Upper lobe of right lung (tissue), 1 donor: ENCODE data around the gene TNFRSF14. TPM values are rescaled to one million over a fixed set of nuclear protein-coding genes. Genes with fewer than 3 reads are reported as not detected.

Experiments
- ATAC-seq: fragments of 200-7000 bp; cut with Tn5 transposase; one replicate; pipeline ENCODE4 v1.9.1; 2020; ENCODE audit warnings: mild to moderate bottlenecking, moderate library complexity
- DNase-seq: peaks from one replicate; pipeline ENCODE4 v3.0.0-alpha.2; 2020
- H3K27ac ChIP-seq: fragments of 200-600 bp; one replicate; pipeline ENCODE4 v1.8.0; 2022
- H3K27me3 ChIP-seq: fragments of 200-600 bp; one replicate; pipeline ENCODE4 v1.8.0; 2022; ENCODE audit warnings: mild to moderate bottlenecking
- H3K36me3 ChIP-seq: fragments of 200-600 bp; one replicate; pipeline ENCODE4 v1.8.0; 2022
- H3K4me1 ChIP-seq: fragments of 200-600 bp; one replicate; pipeline ENCODE4 v1.8.0; 2022
- H3K4me3 ChIP-seq: fragments of 200-600 bp; one replicate; pipeline ENCODE4 v1.8.0; 2022; ENCODE audit warnings: mild to moderate bottlenecking
- H3K9me3 ChIP-seq: fragments of 200-600 bp; one replicate; pipeline ENCODE4 v1.8.0; 2022
- CTCF ChIP-seq: fragments of 200-600 bp; IDR thresholded peaks from one replicate; pipeline ENCODE4 v1.8.0; 2022; ENCODE audit warnings: antibody characterized with exemption
- intact Hi-C: fragments of 100-400 bp; cut with DNase I; formaldehyde crosslinking; loops from one replicate; pipeline ENCODE4 v1.11.0; 2022
- total RNA-seq: library from RNA; stranded (reverse); fragmentation: NEBNext Ultra II Directional; extraction: Animal tissue kit (Norgen Biotek cat#: 25700); gene quantifications from one replicate; pipeline ENCODE4 v1.2.1, GENCODE V29; 2021
- donor health status: DM: no; HTN: yes; CAD: no; lungs with severe emphysema.

Gene TNFRSF14
- total RNA-seq, 1 donor from 2014 or later: 133 TPM

DNA sequence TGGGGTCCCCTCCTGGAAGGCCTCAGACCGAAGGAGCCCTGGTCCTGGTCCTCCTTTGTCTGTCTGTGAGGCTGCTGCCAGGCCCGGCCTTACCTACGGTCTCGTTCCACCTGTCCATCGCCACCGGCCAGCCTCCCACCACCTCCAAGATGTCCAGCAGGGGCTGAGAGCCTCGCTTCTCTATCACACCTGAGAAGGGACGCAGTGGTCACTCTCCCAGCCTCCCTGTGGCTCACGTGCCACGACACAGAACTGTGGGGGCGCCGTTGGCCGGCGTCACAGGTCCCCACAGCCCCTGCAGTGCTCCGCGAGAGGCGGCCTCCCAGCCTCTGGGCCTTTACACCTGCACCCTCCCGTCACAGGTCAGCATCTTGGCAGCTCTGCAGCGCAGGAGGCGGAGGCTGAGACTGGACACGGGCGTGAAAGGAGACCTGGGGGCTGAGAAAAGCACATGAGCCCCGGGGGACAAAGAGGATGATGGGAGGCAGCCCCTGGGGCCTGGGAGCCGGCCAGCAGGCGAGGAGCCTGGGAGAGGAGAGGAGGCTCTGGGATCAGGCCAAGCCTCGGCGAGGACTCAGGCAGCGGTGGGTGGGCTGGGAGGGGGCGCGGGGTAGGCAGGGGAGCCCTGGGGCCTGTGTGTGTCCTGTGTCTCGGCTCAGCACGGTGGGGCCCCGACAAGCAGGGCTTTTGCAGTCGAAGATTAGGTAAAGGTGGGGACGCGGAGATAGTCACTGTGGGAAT, 50.9 kb downstream of the TNFRSF14 start:
- no peaks in the 10 kb centered on the region for H3K36me3 ChIP-seq
- TF ChIP-seq CTCF: no peak
- intact Hi-C loops: no loop called here

GRCh38 chr1:2607641-2608091, 51.5 kb downstream of the TNFRSF14 start:
- intact Hi-C loops: no loop called here
- TF ChIP-seq CTCF: no peak
- Histone ChIP-seq H3K36me3 (no peaks in the 10 kb centered on the region), H3K4me3 (no peak overlapping the region), H3K9me3 (no peaks in the 10 kb centered on the region), H3K27me3 (peaks cover 9% of the 10 kb centered on the region), H3K4me1 (peaks cover 5% of the 10 kb centered on the region), H3K27ac (no peak overlapping the region)
- ATAC-seq: no peak
- DNase-seq: peak; percentile 61

More for the DNA sequence above, 50.9 kb downstream of the TNFRSF14 start:
- H3K4me3 ChIP-seq: no peak overlapping the region
- no peaks in the 10 kb centered on the region for H3K9me3 ChIP-seq
- H3K4me1 ChIP-seq: peaks cover 5% of the 10 kb centered on the region
- H3K27ac ChIP-seq: no peak overlapping the region
- H3K27me3 ChIP-seq: peaks cover 9% of the 10 kb centered on the region
- ATAC-seq: no peak
- DNase-seq: peak; percentile 54

DNA sequence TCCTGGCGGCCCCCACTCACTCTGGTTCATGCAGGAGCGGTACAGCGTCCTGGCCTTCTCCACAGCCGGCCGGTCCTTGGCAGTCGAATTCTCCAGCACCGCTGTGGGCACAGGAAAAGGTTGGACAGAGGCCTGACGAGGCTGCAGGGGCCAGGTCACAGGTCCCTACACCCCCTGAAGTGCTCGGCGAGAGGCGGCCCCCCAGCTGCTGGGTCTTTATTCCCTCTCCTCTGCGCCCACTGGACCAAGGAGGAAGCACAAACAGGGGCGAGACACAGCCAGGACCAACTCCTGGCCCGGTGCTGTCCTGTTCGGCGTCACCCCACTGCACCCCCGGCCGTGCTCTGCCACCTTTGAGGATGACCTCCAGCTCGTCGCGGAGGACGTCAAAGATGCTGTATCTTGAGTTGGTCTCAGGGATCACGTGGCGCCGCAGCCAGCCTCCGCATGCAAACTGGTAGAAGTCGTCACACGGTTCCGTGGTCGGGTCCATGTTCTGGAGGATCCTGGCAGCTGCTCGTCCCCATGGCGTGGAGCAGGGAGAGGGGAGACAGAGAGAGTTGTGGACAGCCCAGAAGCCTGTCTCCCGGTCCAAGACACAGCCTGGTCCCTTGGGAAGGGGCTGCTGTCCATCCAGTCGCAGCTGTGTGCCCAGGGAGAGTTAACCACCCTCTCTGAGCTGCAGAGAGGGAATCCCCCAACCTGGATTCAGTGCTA, 53.3 kb downstream of the TNFRSF14 start:
- Histone ChIP-seq H3K27ac (no peak overlapping the region), H3K9me3 (no peaks in the 10 kb centered on the region), H3K36me3 (no peaks in the 10 kb centered on the region), H3K4me3 (no peak overlapping the region), H3K4me1 (peaks cover 5% of the 10 kb centered on the region), H3K27me3 (no peaks in the 10 kb centered on the region)
- peak; percentile 61 for DNase-seq
- intact Hi-C loops: no loop called here
- ATAC-seq: no peak
- no peak for TF ChIP-seq CTCF

DNA sequence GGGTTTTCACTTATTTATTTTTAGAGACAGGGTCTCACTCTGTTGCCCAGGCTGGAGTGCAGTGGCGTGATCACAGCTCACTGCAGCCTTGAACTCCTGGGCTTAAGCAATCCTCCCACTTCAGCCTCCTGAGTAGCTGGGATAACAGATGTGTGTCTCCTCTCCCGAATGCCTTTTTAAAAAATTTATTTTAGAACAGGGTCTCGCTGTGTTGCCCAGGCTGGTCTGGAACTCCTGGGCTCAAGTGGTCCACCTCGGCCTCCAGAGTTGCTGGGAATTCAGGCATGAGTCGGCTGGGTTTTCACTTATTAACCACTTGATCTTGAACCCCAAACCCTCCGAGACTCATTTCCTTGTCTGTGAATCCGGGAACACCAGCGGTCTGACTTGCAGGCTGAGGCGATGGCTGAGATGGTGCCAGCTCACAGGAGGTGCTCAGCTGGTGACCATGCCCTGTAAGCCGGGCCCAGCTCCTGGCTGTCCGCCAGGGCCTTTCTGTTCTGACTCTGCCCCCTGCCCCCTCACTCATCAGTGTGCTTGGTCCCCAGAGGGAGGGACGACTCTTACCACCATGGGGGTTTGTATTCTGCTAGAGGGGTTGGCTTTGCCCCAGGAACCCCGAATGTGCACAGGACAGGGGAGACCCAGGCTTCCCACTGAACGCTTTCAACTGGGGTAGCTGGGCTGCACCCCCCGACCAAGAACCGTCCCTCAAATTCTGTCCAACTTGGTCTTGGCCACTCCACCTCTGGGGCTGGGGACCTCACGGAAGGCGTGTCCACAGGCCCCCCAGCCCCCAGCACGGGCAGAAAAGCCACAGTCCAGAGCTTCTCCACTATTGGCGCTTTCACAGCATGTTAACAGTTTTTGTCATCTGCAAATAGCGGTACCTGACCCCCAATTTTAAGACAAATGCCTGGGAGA, 54.1 kb downstream of the TNFRSF14 start:
- DNase-seq: peak; percentile 50
- intact Hi-C loops: no loop called here
- Histone ChIP-seq H3K27me3 (no peaks in the 10 kb centered on the region), H3K4me3 (no peak overlapping the region), H3K36me3 (no peaks in the 10 kb centered on the region), H3K9me3 (no peaks in the 10 kb centered on the region), H3K27ac (no peak overlapping the region), H3K4me1 (peaks cover 5% of the 10 kb centered on the region)
- no peak for ATAC-seq
- no peak for TF ChIP-seq CTCF

DNA sequence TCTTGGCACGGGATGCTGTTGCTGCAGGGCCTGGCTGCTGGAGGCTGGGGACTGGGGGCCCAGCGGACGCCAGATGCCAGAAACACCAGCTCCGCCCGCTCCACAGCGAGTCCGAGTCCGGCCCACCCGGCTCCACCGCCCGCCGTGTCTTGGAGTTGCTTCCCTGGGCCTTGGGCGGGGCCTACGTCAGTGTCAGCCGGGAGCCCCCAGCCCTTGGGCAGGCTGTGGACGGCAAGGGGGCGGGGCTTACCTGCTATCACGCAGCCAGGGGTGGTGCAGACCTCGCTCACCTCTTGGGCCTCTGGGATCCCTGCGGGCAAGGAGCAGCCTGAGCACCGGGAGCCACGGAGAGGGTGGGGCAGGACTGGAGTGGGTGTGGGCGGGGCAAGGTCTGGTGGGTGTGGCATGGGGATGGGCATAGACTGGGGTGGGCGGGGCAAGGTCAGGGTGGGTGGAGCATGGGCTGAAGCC, 54.9 kb downstream of the TNFRSF14 start:
- peaks cover 5% of the 10 kb centered on the region for H3K4me1 ChIP-seq
- ATAC-seq: peak; percentile 79
- peak; percentile 80 for DNase-seq
- H3K9me3 ChIP-seq: peaks cover 4% of the 10 kb centered on the region
- TF ChIP-seq CTCF: no peak
- no peak overlapping the region for H3K4me3 ChIP-seq
- H3K36me3 ChIP-seq: no peaks in the 10 kb centered on the region
- no peaks in the 10 kb centered on the region for H3K27me3 ChIP-seq
- no peak overlapping the region for H3K27ac ChIP-seq
- intact Hi-C loops: no loop called here
